Measurements from ENCODE around the gene OPCML.
"Not testable (repeated sequence)": the region's sequence is repeated elsewhere in the genome, so short reads cannot be mapped to it uniquely, and the experiment has no call there.

Gene OPCML

GRCh38 chr11:132430429-132431062 is 1101.8 kb downstream of the OPCML start:
- in situ Hi-C loops (cut with HindIII; ENCODE audit: low sequenced_read_pairs) = no loop called here

GRCh38 chr11:132429685-132430084 is 1102.6 kb downstream of the OPCML start:
- in situ Hi-C loops (cut with HindIII; ENCODE audit: low sequenced_read_pairs) = no loop called here

GRCh38 chr11:132427611-132428010 is 1104.7 kb downstream of the OPCML start:
- in situ Hi-C loops (cut with HindIII; ENCODE audit: low sequenced_read_pairs) = no loop called here

- in situ Hi-C loops (cut with HindIII; ENCODE audit: low sequenced_read_pairs) = no loop called here
Observed at GRCh38 chr11:132424433-132424832, 1107.9 kb downstream of the OPCML start.

- in situ Hi-C loops (cut with HindIII; ENCODE audit: low sequenced_read_pairs) = no loop called here
Observed at GRCh38 chr11:132423266-132423665, 1109.0 kb downstream of the OPCML start.

- in situ Hi-C loops (cut with HindIII; ENCODE audit: low sequenced_read_pairs) = no loop called here
Observed at GRCh38 chr11:132422722-132423121, 1109.6 kb downstream of the OPCML start.

GRCh38 chr11:132421555-132421954 is 1110.7 kb downstream of the OPCML start:
- in situ Hi-C loops (cut with HindIII; ENCODE audit: low sequenced_read_pairs) = no loop called here

GRCh38 chr11:132414451-132414850 is 1117.8 kb downstream of the OPCML start:
- in situ Hi-C loops (cut with HindIII; ENCODE audit: low sequenced_read_pairs) = no loop called here

GRCh38 chr11:132410383-132410782 is 1121.9 kb downstream of the OPCML start:
- in situ Hi-C loops (cut with HindIII; ENCODE audit: low sequenced_read_pairs) = no loop called here

GRCh38 chr11:132409573-132410355 is 1122.5 kb downstream of the OPCML start:
- in situ Hi-C loops (cut with HindIII; ENCODE audit: low sequenced_read_pairs) = no loop called here

- in situ Hi-C loops (cut with HindIII; ENCODE audit: low sequenced_read_pairs) = no loop called here
Observed at GRCh38 chr11:132408877-132409276, 1123.4 kb downstream of the OPCML start.

- in situ Hi-C loops (cut with HindIII; ENCODE audit: low sequenced_read_pairs) = no loop called here
Observed at GRCh38 chr11:132405728-132406127, 1126.6 kb downstream of the OPCML start.

- in situ Hi-C loops (cut with HindIII; ENCODE audit: low sequenced_read_pairs) = no loop called here
Observed at GRCh38 chr11:132402071-132402684, 1130.1 kb downstream of the OPCML start.

GRCh38 chr11:132396318-132396717 is 1136.0 kb downstream of the OPCML start:
- in situ Hi-C loops (cut with HindIII; ENCODE audit: low sequenced_read_pairs) = no loop called here

GRCh38 chr11:132395434-132395833 is 1136.9 kb downstream of the OPCML start:
- in situ Hi-C loops (cut with HindIII; ENCODE audit: low sequenced_read_pairs) = no loop called here

GRCh38 chr11:132379540-132379939 is 1152.8 kb downstream of the OPCML start:
- in situ Hi-C loops (cut with HindIII; ENCODE audit: low sequenced_read_pairs) = no loop called here

GRCh38 chr11:132373405-132374143 is 1158.7 kb downstream of the OPCML start:
- in situ Hi-C loops (cut with HindIII; ENCODE audit: low sequenced_read_pairs) = no loop called here

GRCh38 chr11:132370114-132370513 is 1162.2 kb downstream of the OPCML start:
- in situ Hi-C loops (cut with HindIII; ENCODE audit: low sequenced_read_pairs) = not testable (repeated sequence)

GRCh38 chr11:132367293-132367692 is 1165.0 kb downstream of the OPCML start:
- in situ Hi-C loops (cut with HindIII; ENCODE audit: low sequenced_read_pairs) = no loop called here

- in situ Hi-C loops (cut with HindIII; ENCODE audit: low sequenced_read_pairs) = no loop called here
Observed at GRCh38 chr11:132365650-132366049, 1166.7 kb downstream of the OPCML start.

All from DLD1 (cell line).